Fibroblast of gingiva (primary cell): Measurements from ENCODE around the gene ZNF423.

Source experiments
- DNase-seq: peaks from one replicate; pipeline ENCODE4 v3.0.0-alpha.2; 2011; ENCODE audit warnings: low read depth

Gene ZNF423

GRCh38 chr16:49663081-49664065 is 192.5 kb downstream of the ZNF423 start:
- no peak for DNase-seq

DNA sequence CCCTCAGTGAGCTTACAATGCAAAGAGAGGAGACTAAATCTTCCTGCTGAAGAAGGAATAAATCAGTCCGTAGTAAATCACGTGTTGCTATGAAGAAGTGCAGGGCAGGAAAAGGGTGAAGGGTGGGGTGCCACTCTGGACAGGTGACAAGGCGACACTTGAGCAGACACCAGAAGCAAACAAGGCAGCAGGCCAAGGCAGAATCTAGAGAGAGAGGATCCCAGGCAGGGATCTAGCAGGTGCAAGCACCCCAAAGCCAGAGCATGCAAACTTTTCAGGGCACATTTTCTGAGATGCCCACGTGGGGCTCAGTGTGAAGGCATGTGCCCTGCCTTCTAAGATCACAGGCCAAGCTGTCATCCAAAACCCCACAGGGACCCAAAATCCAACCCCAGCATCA is 193.3 kb downstream of the ZNF423 start:
- DNase-seq: no peak

- no peak for DNase-seq
Measured at GRCh38 chr16:49661465-49662187, 194.3 kb downstream of the ZNF423 start.

- DNase-seq: no peak
Measured at GRCh38 chr16:49660626-49661025, 195.3 kb downstream of the ZNF423 start.

DNA sequence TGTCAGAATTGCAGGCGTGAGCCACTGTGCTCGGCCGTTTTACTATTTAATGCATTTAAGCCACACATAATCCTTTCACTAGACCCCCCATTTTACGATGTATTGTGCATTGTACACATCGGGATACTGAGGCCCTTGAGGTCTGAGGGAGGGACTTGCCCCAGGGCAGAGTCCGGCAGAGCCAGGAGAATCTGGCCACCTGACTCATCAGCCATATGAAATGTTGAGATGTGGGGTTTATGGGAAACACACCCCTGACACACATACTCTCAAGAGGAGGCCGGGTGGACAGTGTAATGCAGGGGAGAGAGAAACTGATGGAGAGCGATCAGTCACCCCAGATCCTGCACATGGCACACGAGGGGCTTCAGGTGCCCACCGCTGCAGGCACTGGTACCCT is 196.6 kb downstream of the ZNF423 start:
- DNase-seq: no peak

DNA sequence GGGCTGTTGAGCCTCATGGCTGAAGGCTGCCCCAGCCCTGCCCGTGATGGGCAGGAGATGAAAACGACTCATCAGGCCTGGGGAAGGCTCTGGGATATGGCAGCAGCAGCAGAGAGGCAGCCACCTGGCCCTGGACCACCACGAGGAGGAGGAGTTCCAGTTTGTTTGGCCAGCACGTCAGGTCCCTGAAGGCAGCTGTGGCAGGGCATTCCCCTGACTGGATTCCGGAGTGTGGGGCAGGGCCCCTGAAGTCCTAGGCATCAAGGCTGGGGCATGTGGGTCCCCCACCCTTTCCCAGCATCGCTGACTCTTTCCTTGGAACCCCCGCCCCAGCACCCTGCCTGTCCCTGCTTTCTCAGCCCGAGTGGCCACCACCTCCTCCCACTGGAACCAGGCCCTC is 197.4 kb downstream of the ZNF423 start:
- DNase-seq: no peak

DNA sequence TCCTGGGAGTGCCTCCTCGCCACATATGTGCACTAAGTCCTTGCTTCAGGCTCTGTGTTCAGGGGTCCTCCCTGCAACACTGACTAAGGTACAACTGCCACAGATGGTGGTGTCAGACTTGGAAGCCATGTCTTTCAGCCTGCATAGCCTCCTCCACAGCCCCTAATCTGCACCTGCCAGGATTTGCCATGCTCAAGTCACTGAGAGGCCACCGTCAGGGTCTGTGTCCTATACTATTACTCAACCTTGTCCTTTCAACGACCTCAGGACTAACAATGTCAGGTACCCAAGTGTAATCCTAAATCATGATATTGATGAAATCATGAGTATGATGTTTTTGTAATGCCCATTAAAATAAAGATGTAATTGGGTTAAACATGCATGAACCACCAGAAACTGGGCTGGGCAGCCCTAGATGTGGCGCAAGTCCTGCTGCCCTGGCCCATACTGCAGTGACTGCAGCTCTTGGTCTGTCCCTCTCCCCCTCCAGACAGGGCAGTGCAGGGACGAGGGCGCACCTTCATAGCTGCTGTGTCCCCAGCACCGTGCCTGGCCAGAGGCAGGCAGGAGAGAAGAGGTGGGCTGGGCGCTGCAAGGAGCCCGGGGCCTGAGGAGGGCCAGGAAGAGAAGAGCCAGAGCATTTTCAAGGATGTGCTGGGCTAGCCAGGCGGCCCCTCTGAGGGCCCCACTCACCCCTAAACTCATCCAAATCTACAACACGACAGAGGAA is 198.0 kb downstream of the ZNF423 start:
- no peak for DNase-seq

DNA sequence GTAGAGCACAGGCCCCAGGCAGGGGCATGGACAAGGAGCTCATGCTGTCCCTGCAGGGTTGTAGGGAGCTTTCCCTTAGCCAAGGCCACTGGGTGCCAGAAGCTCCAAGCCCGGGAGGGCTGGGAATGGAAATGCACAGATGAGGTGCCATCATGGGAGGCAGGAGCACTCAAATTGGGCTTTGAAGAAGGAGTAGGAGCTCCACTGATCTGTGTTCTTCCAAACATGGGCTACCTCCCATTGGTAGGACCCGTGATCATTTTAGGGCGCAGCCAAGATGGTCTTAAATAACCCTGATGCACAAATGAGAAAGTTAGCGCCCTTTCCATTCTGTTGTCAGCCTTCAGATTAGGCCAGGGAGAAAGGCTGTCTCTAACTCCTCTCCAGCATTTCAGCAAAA is 201.5 kb downstream of the ZNF423 start:
- no peak for DNase-seq

GRCh38 chr16:49653577-49653976 is 202.3 kb downstream of the ZNF423 start:
- no peak for DNase-seq

GRCh38 chr16:49653173-49653570 is 202.7 kb downstream of the ZNF423 start:
- no peak for DNase-seq

DNA sequence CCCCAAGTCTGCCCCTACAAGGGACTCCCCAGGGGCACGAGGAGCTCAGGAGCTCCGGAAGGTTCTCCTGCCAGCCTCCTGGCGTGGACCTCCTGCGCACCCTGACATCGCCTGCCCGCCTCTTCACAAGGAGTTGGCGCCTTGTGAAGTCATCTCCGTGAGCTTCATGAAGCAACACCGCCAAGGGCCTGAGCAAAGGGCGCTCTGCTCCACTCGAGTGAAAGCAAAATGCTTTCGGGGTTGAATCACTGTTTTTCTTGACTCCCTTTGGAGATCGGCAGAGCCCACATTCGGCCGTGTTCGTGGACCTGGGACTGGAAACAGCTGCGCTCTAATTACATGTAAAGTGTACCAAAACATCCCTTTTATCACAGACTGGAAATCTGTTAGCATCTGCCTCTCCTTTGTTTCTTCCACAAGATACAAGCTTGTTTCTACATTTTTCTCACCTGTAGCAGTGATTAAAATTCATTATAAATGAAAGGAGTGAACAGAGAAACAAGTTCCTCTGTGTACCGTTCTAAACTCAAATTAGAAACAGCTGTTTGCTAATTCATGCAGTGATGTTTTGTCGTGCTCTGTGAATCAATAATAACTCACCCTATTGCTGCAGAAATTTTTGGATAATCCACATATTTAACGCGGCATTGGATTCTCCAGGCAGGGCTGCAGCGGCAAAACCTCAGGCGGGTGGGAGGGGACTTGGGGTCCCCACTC is 203.3 kb downstream of the ZNF423 start:
- peak; percentile 81 for DNase-seq

GRCh38 chr16:49651996-49652395 is 203.9 kb downstream of the ZNF423 start:
- DNase-seq: no peak

- DNase-seq: no peak
Measured at GRCh38 chr16:49651226-49651625, 204.7 kb downstream of the ZNF423 start.

DNA sequence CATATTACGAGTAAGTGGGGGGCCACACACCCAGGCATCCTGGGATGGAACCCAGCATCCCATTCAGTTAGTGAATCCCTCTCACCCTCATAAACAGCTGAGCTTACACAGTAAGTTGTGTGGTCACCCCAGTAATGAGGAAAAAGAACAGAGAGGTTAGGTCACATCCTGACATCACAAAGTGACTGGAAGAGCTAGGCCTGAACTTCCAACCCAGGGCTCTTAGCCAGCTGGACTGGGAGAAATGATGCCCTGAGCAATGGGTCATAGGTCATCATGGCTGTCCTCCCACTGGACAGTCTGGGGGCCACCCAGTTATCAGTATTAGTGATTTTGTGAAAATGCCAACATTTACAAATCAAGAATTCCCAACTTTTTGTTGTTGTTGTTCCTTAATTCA is 205.3 kb downstream of the ZNF423 start:
- DNase-seq: no peak

- no peak for DNase-seq
Measured at GRCh38 chr16:49649013-49649765, 206.7 kb downstream of the ZNF423 start.

GRCh38 chr16:49647673-49648072 is 208.2 kb downstream of the ZNF423 start:
- no peak for DNase-seq

DNA sequence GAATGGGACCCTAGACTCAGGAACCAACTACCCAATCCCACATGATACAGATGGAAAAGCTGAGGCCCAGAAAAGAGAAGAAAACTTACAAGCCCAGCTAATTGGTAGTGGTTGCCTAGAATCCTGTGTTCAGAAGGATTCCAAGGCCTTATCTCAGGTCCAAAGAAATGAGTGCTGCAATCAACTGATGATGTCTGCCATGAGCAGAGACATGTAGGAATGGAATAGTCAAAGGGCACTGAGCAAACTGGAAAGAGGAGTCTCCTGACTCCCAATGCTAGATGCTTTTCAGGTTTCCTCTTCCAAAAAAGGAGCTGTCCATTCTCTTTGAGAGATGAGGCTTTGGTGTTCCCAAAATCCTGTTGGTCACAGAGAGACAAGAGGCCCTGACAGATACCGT is 210.6 kb downstream of the ZNF423 start:
- DNase-seq: no peak

DNA sequence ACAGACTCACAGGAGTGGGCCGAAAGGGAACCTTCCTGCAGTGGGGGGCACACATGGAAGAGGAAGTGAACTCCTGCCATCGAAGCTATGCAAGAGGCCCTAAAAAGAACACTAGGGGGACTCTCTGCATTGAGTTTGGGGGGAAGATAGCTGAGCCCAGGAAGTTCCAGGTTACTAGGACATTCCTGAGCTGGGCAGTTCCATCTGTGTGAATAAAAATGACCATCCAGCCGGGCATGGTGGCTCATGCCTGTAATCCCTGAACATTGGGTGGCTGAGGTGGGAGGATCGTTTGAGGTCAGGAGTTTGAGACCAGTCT is 211.8 kb downstream of the ZNF423 start:
- no peak for DNase-seq

DNA sequence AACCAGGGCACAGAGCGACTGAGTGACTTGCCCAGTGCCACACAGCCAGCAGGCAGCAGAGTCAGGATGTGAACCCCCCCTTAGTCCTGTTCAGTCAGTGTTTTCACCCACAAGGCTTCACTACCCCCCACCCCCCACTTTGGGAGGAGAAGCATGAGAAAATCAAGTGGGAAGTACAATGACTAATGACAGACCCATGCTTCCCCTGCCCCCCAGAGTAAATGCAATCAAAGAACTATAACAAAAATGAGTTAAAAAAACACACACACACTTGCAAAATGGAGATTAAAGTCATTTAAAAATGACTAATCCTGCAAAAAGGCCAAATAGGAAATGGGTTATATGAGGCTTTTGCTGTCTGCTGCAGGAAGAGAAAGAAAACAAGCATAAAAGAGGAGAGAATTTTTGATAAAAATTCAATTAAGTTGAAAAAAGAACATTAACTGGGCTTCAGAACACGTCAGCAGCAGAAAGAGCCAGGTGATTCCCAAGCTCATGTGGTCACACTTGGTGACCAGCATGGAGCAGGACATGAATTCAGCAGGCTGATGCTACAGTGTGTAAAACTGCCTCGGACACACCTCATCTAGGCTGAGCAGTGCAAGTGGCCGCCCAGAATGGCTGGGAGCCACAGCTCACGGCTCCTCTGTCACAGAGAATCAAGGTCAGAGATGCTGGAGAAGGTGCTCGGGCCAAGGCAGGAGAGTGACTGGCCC is 212.3 kb downstream of the ZNF423 start:
- peak; percentile 67 for DNase-seq

- DNase-seq: no peak
Measured at GRCh38 chr16:49641250-49641649, 214.7 kb downstream of the ZNF423 start.

GRCh38 chr16:49640581-49640980 is 215.3 kb downstream of the ZNF423 start:
- no peak for DNase-seq
